Measurements from ENCODE around the gene GATA6. TPM values are rescaled to one million over a fixed set of nuclear protein-coding genes. Genes with fewer than 3 reads are reported as not detected.

The GATA6 gene
- total and polyA plus RNA-seq, 10 of the 15 experiments (the other 5 are each of a cell fraction or from before 2014, with no cell fraction given): 0.04 to 0.05 TPM; not detected in 8

- ChIA-PET RAD21 (ENCODE audit: unreplicated experiment) (no interaction called here), POLR2A (no interaction called here), SMC1A (ENCODE audit: uncharacterized antibody, unreplicated experiment) (no interaction called here), CTCF (no interaction called here)
- no peak overlapping the region for H3K9ac ChIP-seq (ENCODE audit: control insufficient read depth, insufficient read depth, low read length)
- H3K36me3 ChIP-seq (ENCODE audit: control insufficient read depth in 2 of 2, insufficient read depth in 2 of 2, low read length in 1 of 2): no peaks in the 10 kb centered on the region
- no peak for FAIRE-seq
- no peaks in the 10 kb centered on the region for H3K4me1 ChIP-seq (ENCODE audit: control insufficient read depth, insufficient read depth, low read length)
- no peak overlapping the region for H3K4me2 ChIP-seq (ENCODE audit: control insufficient read depth, insufficient read depth)
- intact Hi-C loops (cut with micrococcal nuclease; ENCODE audit: unreplicated experiment) (no loop called here), in situ Hi-C loops (cut with MboI) (no loop called here)
- H3K79me2 ChIP-seq (ENCODE audit: control insufficient read depth, insufficient read depth, low read length): no peaks in the 10 kb centered on the region
- TF ChIP-seq ZNF24 (IDR thresholded peaks at IDR 0.05) (no peak), POLR2AphosphoS2 (IDR thresholded peaks at IDR 0.05; ENCODE audit: low read depth, low read length) (no peak), RELA (IDR thresholded peaks at IDR 0.05; ENCODE audit: borderline replicate concordance, partially characterized antibody) (no peak), IKZF1 (conservative IDR thresholded peaks at IDR 0.05) (no peak), RAD51 (IDR thresholded peaks at IDR 0.05) (no peak), POLR2AphosphoS5 (IDR thresholded peaks at IDR 0.05; ENCODE audit: low read length) (no peak), BRCA1 (IDR thresholded peaks at IDR 0.05; ENCODE audit: low read depth, low read length) (no peak), ATF2 (IDR thresholded peaks at IDR 0.05; ENCODE audit: low read length) (no peak)
- H3K9me3 ChIP-seq (replicated peaks; ENCODE audit: control insufficient read depth, insufficient read depth, low read length): no peaks in the 10 kb centered on the region
- no TSS peak for BruUV-seq (replicated peaks)
- no peaks in the 10 kb centered on the region for H4K20me1 ChIP-seq (ENCODE audit: control insufficient read depth, insufficient read depth)
- 9% methylated on average over 4 of the region's 4 CpGs for WGBS (ENCODE audit: insufficient coverage, insufficient replicate concordance, low lambda C conversion rate, missing lambda C conversion rate)
- DNase-seq (ENCODE audit: low read depth, low spot score): no peak
- no peak overlapping the region for H3K27ac ChIP-seq (ENCODE audit: control insufficient read depth, insufficient read depth)
- no peak for ATAC-seq
- no peak overlapping the region for H3K4me3 ChIP-seq
- no peak overlapping the region for H2AFZ ChIP-seq (ENCODE audit: control insufficient read depth, low read depth, low read length)
- H3K27me3 ChIP-seq (replicated peaks in 1 of 2; ENCODE audit: control insufficient read depth in 2 of 2, insufficient read depth in 2 of 2, low read length in 1 of 2): no peaks in the 10 kb centered on the region; a peak in 1 of 4 replicates
These were observed 40.9 kb downstream of the GATA6 start for GRCh38 chr18:22210311-22210754.

GRCh38 chr18:22211657-22212056 is 42.3 kb downstream of the GATA6 start:
- Histone ChIP-seq H2AFZ (ENCODE audit: control insufficient read depth, low read depth, low read length) (no peak overlapping the region), H3K79me2 (ENCODE audit: control insufficient read depth, insufficient read depth, low read length) (no peaks in the 10 kb centered on the region), H3K36me3 (ENCODE audit: control insufficient read depth in 2 of 2, insufficient read depth in 2 of 2, low read length in 1 of 2) (no peaks in the 10 kb centered on the region), H3K27ac (ENCODE audit: control insufficient read depth, insufficient read depth) (no peak overlapping the region), H3K4me1 (ENCODE audit: control insufficient read depth, insufficient read depth, low read length) (no peaks in the 10 kb centered on the region), H3K4me2 (ENCODE audit: control insufficient read depth, insufficient read depth) (no peak overlapping the region), H3K4me3 (no peak overlapping the region), H4K20me1 (ENCODE audit: control insufficient read depth, insufficient read depth) (no peaks in the 10 kb centered on the region), H3K27me3 (replicated peaks in 1 of 2; ENCODE audit: control insufficient read depth in 2 of 2, insufficient read depth in 2 of 2, low read length in 1 of 2) (no peaks in the 10 kb centered on the region; a peak in 1 of 4 replicates), H3K9me3 (replicated peaks; ENCODE audit: control insufficient read depth, insufficient read depth, low read length) (no peaks in the 10 kb centered on the region), H3K9ac (ENCODE audit: control insufficient read depth, insufficient read depth, low read length) (no peak overlapping the region)
- intact Hi-C loops (cut with micrococcal nuclease; ENCODE audit: unreplicated experiment): no loop called here
- no peak for DNase-seq (ENCODE audit: low read depth, low spot score)
- in situ Hi-C loops (cut with MboI): no loop called here
- no peak for FAIRE-seq
- SMC1A ChIA-PET (ENCODE audit: uncharacterized antibody, unreplicated experiment): interaction anchor here (0.8 kb wide), 1 partner anchor 52 kb away, joined by 3 read pairs; no protein-coding TSS in a partner anchor
- CTCF ChIA-PET: no interaction called here
- BruUV-seq (replicated peaks): no TSS peak
- POLR2A ChIA-PET: no interaction called here
- RAD21 ChIA-PET (ENCODE audit: unreplicated experiment): no interaction called here
- WGBS (ENCODE audit: insufficient coverage, insufficient replicate concordance, low lambda C conversion rate, missing lambda C conversion rate): 3% methylated on average over 2 of the region's 2 CpGs
- no peak for TF ChIP-seq JUND (IDR thresholded peaks at IDR 0.05; ENCODE audit: low read depth, low read length)
- ATAC-seq: no peak

All from GM12878 (cell line).